Middle frontal gyrus (tissue), 1 donor: ENCODE data around the gene SLC12A7.

ENCODE experiments used
- DNase-seq: peaks from one replicate; pipeline ENCODE4 v3.0.0-alpha.2; 2015; ENCODE audit warnings: low spot score; ENCODE audit errors: extremely low spot score

Gene SLC12A7

DNA sequence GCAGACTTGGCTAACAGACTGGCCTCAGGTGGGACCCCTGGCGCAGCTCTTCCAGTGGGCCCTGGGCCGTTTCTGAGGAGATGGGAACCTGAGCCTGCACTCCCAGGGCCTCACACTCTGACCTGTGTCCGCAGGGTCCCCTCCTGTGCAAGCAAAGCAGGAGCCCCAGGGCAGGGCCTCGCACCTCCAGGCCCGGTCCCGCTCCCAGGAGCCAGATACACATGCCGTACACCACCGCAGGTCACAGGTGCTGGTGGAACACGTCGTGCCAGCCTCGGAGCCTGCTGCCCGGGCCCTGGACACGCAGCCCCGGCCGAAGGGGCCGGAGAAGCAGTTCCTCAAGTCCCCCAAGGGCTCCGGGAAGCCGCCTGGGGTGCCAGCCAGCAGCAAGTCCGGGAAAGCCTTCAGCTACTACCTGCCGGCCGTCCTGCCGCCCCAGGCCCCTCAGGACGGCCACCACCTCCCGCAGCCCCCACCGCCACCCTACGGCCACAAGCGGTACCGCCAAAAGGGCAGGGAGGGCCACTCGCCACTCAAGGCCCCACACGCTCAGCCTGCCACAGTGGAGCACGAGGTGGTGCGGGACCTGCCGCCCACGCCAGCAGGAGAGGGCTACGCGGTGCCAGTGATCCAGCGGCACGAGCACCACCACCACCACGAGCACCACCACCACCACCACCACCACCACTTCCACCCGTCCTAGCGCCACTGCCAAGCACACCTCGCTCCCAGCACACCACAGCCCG, 74.0 kb downstream of the SLC12A7 start:
- no peak for DNase-seq

DNA sequence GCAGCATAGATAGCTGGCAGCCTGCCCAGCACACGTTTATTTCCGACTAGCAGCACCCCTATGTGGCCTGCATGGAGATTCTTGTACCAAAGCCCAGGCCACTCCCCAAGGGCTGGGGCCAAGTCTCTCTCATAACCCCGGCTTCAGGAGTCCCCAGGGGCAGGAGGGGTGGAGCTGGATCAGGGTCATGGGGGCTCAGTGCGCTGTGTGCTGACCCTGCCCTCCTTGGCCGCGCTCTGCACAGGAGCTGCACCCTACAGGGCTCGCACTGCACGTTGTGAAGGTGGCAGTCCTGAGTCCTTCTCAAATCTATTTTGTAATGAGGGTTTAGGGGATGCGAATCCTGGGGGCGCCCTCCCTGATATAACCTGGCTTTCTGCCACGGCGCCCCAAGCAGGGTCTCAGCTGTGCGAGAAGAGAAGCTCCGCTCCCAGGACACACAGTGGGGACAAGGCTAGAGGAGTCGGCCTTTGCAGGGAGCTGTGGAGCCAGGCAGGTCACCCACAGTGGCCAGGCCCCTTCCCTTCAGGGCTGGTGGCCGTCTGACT, 74.7 kb downstream of the SLC12A7 start:
- DNase-seq, result no peak

DNA sequence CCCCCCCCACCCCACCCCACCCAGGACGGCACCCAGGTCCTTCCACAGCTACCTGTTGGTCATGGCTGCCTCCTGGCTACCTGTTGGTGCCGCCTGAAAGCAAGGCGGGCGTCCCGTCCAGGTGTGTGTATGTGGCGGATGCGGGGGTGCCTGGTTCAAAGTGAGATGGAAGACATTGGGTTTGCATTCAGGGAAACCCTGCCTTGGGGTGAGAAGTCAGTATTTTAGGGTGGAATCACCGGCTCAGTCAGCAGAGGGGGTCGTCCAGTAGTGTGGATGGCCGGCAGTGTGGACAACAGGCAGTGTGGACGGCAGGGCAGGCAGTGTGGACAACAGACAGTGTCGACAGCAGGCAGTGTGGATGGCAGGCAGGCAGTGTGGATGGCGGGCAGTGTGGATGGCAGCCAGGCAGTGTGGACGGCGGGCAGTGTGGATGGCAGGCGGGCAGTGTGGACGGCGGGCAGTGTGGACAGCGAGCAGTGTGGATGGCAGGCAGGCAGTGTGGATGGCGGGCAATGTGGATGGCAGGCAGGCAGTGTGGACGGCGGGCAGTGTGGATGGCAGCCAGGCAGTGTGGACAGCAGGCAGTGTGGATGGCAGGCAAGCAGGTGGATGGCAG, 75.2 kb downstream of the SLC12A7 start:
- DNase-seq, result no peak

DNA sequence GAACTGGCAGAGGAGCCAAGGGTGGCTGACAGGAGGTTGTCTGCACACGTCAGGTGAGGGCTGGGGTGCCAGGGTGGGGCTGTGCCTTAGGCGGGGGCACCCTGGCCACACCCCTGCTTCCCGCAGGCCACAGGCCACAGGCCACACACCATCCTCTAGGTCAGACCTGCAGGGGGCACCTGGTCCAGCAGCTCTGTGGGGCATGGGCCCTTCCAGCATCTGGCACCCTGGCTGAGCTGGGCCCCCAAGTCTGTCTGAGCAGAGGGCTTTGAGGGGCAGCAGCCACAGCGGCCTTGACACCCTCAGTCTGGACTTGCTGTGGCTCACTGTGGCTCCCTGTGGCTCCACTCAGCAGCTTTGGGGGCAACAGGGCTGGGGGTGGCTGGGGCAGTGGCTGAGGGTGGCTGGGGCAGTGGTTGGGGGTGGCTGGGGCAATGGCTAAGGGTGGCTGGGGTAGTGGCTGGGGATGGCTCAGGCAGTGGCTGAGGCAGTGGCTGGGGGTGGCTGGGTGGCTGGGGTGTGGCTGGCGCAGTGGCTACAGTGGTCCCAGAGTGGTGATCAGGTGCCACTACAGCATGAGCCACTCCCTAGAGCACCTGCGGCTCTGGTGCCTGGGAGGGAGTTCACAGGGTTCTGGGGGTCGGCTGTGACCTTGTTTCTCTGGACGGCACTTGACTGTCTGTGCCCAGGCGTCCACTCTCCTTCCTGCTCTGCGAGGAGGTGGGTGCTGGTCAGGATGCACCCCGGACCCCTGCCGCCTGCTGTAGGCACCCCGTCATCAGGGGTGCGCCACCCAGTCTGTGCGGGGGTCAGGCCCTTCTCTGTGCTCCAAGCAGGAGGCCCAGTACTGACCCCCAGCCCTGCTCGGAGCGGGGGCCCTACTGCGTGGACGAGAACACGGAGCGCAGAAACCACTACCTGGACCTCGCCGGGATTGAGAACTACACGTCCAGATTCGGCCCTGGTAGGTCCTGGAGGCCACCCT, 76.2 kb downstream of the SLC12A7 start:
- no peak for DNase-seq

DNA sequence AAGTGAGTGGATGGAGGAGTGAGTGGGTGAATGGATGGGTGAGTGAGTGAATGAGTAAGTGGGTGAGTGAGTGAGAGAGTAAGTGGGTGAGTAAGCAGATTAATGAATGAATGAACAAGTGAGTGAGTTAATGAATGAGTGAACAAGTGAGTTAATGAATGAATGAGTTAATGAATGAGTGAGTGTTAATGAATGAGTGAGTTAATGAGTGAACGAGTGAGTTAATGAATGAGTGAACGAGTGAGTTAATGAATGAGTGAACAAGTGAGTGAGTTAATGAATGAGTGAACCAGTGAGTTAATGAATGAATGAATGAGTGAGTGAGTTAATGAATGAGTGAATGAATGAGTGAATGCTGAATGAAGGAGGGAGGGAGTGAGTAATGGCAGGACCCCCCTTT, 76.9 kb downstream of the SLC12A7 start:
- no peak for DNase-seq

DNA sequence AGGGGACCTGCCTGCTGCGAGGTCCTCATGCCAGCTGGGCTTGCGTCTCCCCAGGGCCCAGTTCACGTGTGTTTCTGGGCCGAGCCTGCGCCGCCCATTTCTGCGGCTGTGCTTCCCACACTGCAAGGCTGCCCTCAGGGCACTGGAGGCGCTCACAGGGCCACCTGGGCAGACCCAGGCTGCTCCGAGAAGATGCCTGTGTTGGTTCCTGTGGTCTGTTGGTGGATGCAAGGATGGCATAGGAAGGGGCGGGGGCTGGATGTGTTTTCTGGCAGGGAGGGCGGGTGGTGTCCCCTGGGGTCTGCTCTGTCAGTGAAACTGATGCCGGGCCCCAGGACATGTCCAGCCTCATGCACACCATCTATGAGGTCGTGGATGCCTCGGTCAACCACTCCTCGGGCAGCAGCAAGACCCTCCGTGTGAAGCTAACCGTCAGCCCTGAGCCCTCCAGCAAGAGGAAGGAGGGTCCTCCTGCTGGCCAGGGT, 77.4 kb downstream of the SLC12A7 start:
- no peak for DNase-seq

DNA sequence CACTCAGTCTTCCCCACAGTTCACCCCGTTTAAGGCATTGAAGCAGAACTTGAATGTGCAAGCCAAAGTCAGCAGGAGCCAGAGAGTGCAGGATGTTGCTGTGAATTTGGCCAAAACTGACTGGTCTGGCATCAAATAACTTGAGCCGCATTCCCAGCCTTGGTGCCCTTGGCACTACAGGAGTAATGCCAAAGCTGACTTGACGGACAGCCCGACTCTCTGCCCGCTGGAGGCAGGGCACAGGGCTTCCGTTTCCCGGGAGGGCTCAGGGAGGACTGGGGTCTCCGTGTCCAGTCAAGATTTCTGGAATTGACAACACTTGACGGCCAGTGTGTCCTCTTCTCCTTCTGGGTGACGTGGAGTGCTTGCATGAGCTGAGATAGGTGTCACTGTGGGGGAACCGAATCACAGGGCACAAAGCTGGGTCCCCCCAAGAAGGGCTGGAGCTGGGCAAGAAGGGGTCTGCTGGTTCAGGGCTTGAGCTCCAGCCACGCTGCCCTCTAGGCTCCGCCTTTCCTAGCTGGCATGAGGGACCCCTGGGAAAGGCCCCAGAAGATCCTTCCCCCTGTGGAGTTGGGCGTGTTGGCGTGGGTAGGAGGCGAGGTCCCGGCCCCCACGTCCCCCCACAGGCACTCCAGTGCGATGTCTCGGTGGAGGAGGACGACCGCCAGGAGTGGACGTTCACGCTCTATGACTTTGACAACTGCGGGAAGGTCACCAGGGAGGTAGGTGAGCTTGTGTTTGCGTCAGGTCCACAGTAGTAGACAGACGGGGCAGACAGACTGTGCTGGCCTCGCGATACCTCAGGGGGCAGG, 78.0 kb downstream of the SLC12A7 start:
- no peak for DNase-seq

DNA sequence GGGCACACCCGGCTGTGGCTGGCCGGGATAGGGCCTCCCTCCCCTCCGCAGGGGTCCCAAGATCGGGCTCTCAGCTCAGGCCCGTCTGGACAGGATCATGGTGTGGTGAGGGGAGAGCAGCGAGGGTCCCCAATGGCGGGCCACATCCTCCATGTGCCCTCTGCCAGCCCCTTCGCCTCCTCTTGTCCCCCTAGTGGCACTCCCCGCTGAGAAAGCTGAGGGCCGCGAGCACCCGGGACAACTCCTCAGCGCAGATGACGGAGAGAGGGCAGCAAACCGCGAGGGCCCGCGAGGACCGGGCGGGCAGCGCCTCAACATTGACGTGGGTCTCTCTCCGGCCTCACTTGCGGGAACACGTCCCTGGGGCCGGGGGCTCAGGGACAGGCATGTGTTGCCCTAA, 78.7 kb downstream of the SLC12A7 start:
- no peak for DNase-seq

DNA sequence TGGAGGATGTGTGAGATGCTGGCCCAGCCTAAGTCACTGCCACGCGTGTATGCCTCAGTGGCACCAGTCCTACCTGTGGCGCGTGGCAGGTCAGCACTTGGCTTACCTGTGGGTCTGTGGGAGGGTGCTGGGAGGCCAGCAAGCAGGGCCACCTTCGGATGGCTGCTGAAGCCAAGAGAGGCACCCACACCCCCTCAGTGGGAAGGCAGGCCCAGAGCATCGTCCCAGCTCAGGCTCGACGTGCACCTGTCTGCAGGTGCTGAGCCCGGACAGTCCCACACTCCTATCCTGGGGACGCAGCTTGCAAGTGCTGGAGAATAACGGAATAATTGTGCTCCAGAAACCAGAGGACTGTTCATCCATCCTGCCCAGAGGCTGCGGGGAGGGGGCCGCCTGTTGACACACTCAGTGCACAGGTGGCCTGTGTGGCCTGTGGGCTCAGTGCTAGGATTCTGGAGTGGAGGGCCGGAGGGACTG, 79.3 kb downstream of the SLC12A7 start:
- no peak for DNase-seq

DNA sequence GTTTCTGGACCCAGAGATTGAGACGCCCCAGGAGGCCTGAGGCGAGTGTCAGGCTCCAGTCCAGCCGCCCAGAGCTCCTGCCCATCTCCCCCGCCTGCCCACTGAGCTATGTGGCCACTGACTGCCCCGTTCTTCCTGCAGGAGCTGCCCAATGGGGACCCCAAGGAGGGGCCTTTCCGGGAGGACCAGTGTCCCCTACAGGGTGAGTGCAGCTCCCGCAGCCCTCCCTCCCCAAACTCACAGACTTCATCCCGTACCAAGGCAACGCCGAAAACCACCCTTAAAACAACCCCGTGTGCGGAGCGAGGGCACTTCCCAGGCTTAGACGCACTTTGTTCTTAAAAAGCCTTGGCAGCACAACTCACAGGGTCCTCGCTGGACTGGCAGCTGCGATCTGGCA, 79.9 kb downstream of the SLC12A7 start:
- DNase-seq, result no peak

DNA sequence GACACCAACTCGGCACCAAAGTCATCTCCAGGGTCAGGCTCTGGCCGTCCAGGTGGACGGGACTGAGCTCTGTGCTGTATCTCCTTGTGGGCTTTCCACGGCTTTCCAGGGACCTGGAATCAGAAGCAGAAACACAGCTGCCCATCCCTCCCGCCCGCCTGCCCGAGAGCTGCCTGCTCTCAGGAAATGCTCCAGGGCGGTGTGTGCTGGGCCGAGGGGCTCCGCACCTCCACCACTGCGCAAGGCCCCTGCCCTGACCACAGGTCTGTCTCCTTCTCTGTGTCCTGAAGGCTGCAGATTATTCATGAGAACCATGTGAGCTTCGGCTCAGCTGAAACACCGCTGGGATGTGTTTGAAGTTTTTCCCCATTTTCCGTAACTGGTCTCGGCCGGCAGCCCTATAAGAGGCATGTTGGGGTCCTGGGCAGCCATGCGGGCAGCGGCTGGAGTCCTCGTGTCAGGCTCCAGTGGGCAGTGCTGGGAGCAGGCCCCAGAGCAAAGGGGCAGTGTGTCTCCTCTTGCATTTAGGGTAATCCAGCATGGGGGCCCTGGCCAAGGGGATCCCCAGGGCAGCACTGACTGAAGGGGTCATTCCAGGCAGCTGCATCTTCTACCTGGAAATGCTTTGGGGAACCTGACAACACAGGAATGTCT, 80.4 kb downstream of the SLC12A7 start:
- no peak for DNase-seq

DNA sequence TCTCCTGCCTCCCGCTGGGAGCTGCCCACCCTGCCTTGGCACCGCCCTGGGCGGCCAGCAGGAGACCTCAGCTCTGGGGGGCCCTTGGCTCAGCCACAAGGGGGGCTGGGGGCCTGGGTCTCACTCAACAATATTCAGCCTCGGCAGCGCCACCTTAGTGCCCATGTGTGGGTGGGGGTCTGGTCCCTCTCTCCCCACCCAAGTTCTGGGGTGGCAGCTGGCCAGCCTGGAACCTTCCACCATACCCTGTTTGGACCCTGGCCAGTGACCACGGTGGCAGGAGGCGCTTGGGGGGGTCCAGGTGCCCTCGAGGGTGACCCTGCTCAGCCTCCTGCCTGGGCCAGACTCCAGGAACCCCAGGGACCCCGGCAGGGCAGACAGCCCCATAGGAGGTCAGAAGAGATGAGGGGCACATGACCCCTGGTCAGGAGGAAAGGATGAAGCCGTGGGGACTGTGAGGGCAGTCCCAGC, 81.0 kb downstream of the SLC12A7 start:
- no peak for DNase-seq

DNA sequence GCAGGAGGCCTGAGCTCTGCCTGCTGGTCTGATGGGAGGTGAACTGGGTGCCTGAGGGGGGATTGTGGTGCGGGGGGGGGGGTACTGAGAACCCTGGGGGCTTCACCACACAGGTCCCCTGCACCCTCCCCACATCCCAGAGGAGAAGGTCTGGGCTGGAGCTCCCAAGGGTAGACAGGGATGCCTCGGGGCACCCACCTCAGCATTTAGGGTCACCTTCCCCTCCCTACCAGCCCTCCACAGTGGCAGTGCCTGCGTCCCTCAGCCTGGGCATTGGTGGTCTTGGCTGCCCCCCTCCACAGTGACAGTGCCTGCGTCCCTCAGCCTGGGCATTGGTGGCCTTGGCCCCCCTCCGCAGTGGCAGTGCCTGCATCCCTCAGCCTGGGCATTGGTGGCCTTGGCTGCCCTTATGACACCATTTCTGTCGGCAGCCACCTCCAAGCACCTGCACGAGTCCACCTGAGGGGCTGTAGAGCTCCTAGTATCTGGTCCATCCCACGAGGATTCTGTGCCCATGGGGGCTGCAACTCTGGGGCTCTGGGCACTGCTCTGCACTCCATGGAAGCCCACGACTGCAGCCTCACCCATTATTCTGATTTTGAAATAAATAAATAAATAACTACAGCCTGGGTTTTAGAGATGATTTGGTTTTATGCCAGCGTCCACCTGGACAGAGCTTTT, 81.8 kb downstream of the SLC12A7 start:
- no peak for DNase-seq

DNA sequence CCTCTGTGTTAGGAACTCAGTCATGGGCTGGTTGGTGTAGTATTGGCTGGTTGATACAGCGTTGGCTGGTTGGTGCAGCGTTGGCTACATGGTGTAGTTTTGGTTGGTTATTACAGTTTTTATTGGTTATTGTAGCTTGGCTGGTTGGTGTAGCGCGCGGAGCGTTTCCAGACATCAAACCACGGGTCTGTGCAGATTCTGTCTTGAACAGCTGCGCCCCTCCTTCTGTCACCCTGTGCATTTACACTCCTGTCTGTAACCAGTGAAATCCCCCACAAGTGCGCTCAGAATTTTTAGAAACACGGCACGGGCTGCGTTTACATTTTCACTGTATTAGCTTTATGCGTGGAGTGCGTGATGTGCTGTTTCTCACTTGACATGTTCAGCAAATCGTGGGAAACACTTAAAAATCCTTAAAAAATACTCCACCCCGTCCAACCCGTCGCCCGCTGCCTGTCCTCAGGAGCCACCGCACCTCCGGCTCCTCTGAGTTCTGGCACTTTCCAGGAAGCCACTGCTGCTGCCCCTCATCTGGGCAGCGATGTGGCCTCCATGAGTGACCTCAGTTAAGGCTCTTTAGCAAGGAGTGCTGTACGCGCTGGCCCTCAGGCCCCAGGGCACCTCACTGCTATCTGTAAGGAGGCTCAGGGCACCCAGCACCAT, 82.5 kb downstream of the SLC12A7 start:
- DNase-seq, result no peak

DNA sequence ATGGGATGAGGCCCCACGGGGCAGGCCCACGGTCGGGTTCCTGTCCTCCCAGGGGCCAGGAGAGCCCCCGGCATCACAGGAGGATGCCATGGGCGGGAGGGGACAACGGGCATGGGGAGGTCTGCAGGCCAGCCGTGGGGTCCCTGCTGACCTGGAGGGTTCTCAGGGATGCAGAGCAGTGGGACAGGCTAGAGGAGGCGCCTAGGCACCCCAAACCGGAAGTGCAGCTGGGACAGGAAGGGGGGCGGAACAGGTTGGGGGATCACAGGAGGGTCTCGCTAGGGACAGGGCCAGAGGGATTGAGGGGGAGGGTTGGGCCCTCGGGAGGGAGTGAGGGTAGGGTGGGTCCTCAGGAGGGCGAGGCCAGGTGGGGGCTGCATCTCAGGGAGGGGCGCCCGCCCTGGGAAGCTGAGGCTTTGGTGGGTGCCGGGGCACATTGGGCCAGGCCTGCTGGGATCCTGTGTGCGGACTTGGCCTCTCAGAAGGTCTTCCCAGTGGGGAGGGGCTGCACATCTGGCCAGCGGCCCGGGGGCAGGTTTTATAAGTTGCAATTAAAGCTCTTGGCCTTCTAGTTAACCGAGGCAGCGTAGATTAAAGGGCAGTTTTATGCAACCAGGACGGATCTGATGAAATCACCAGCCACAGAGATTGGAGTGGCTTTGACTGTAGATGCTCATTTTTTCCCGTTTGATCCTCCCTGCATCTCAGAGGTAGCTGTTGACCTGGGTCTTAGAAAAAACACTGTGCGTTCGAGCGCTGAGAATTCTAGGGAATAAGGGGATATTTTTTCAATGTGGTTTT, 83.2 kb downstream of the SLC12A7 start:
- no peak for DNase-seq

DNA sequence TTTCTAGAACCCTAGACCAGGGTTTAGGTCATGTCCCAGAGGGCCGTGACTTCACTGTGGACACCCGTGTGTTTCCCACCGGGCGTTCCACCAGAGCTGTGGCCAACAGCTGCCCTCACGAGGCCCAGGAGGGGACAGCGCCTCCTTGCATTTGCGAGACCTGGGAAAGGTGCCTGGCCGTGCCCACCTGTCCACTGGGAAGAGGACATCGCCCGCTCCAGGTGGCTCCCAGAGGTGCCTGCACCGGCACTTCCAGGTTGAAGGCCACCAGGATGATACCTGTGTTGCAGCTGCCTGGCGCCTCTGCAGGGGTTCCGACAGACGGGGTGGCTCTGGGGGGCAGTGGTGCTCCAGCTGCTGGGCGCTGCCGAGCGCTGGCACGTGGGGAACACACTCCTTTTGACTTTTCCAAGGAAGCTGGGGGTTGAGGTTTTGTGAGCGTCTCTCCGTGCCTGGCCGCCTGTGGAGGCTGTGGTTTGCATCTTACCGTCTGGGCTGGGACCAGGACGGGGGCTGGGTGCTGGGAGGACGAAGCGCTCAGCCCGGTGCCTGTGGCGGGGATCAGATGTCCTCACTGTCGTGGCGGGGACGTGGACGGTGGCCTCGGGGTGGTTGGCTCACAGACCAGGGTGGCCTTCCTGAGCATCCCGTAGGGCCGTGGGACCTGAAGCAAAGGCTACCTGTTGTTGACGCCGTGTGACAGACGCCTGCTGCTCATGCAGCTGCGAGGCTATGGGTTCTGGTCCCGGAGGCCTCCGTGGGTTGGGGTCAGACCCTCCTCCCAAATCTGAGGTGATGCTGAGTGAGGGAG, 84.0 kb downstream of the SLC12A7 start:
- DNase-seq, result no peak
